GM18508 (cell line): ENCODE measurements around the gene SYNE4.
"Not testable (repeated sequence)": the region's sequence is repeated elsewhere in the genome, so short reads cannot be mapped to it uniquely, and the experiment has no call there.

ENCODE experiments used
- ATAC-seq: cut with Tn5 transposase; IDR thresholded peaks from one replicate; pipeline ENCODE4 v1.9.1; 2021; ENCODE audit warnings: moderate number of reproducible peaks; ENCODE audit not compliant: insufficient read depth, unreplicated experiment

Gene SYNE4, protein sequence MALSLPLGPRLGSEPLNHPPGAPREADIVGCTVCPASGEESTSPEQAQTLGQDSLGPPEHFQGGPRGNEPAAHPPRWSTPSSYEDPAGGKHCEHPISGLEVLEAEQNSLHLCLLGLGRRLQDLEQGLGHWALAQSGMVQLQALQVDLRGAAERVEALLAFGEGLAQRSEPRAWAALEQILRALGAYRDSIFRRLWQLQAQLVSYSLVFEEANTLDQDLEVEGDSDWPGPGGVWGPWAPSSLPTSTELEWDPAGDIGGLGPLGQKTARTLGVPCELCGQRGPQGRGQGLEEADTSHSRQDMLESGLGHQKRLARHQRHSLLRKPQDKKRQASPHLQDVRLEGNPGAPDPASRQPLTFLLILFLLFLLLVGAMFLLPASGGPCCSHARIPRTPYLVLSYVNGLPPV

DNA sequence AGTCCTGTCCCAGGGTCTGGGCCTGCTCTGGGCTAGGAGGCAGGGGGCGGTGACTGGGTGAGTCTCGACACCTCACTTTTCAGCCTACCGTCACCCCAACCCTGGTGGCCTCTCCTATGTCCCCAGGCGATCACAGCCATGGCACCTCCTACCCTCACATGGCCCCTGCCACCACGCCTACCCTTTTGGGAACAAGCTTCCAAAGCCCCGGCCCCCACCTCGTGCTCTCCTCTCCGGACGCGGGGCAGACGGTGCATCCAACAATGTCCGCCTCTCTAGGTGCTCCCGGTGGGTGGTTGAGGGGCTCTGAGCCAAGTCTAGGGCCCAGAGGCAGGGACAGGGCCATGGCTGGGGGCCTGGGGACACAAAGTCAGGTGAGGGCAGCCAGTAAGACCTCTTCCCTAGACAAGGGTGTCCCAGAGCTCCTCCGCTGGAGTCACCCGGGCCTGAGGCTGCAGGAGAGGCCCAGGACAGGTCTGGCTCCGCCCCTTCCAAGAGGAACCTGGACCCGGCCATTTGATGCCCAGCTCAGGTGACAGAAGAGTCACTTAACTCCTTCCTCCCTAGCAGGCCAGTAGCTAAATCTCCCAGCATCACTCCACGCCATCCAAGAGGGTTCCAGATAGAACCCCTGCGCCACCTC is at the start of gene SYNE4:
Gene SYNE4 (minus strand): TSS at position 478 of the 643 bp plus-strand sequence. CDS start 132 bp downstream, at position 346.
- ATAC-seq: no peak

DNA sequence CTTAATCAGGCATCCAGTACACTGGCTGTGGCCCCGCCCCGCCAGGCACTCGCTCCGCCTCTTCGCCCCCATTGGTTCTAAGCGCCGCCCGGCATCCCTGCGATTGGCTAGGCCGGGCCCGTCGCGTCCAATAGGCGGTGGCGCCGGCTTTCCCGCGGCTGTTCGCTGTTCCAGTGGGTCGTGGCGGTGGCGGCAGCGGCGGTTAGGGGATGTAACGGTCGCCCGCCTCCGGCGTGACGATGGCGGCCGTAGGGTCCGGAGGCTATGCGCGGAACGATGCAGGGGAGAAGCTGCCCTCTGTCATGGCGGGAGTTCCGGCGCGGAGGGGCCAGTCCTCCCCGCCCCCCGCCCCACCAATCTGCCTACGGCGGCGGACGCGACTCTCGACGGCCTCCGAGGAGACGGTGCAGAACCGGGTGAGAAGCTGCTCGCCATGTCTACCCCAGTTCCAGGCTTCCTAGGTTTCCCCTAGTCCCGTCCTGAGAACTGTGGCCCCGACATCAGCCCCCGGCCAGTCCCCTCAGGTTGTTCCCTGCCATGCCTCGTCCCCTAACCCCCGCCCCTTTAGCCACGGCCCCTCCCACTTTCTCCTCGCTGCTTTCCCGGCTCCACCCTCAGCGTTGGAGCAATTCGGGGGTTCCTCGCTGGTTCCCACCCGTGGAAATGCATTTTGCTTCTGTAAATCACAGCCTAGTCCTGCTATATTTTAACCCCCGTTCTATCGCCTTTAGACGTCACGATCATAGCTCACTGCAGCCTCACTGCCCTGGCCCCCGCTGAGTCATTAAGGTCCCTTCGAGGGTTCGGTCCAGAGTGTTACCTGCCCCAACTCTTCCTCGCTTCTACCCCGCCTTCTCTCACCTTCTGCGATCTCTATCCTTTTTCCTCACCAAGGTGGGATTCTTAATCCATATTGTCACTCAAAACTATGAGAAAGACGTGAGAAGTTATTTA is 46.4 kb upstream of the SYNE4 start, which contains the start of gene WDR62:
Gene WDR62 (plus strand): TSS at position 165 of the 954 bp plus-strand sequence. CDS start 75 bp downstream, at position 240.
- peak; percentile 41 for ATAC-seq

- ATAC-seq: peak; percentile 57
These were observed 45.6 kb upstream of the SYNE4 start, which contains the start of gene THAP8 for GRCh38 chr19:36054119-36054732. Gene THAP8 (minus strand): TSS chr19:36054285. CDS start chr19:36054217, 68 bp downstream.

GRCh38 chr19:36051637-36052036 is 43.0 kb upstream of the SYNE4 start:
- ATAC-seq: no peak

DNA sequence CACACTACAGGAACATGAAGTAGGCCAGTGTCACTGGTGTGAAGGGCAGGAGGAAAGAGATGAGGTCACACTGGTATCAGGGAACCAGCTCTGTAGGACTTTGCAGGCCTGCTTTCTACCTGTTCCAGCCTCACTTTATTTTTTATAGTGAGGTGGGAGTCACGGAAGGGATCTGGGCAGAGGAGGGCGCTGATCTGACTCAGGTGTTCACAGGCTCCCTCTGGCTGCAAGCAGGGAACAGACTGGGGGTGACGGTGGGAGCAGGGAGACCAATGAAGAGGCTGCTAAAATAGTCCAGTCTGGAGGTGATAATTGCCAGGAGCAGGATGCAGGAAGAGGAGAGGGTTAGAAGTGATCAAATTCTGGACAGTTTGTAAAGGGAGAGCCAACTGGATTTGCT is 42.6 kb upstream of the SYNE4 start:
- ATAC-seq: no peak

DNA sequence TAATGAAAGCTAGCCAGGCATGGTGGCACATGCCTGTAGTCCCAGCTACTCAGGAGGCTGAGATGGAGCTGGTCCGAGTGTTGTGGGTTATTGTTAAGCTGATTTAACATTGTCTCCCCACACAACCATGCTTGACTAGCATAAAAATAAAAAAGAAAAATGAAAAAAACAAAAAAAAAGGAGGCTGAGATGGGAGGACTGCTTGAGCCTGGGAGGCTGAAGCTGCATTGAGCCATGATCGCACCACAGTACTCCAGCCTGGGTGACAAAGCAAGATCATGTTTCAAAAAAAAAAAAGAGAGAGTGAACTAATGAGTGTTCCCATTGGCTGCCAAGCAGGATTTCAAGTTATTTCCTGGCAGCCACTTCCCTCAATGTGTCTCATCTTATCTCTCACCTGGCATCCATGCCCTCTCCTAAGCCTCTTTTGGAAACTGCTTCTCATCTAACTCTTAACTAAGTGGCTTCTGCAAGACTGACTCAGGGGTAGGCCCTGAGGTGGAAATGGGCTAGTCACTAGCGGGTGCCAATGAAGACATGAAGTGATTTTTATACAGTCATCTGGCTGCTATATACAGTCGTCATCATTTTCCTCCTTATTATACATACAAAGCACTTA is 40.6 kb upstream of the SYNE4 start:
- no peak for ATAC-seq

DNA sequence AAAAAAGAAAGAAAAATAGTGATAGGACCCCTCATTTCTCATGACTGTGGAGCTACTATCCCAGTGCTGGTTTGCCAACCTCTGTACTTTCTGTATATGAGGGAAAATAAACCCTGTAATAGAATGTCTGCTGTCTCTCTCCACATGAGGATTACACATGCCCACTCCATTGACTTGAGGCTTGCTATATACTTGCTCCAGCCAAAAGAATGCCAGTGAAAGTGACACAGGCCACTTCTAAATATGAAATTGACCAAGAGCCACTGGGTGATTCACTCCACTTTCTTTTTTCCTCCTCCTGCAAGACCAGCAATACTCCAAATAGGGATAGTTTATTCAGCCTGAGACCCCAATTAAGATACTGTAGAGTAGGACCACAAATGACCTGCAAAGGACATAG is 39.2 kb upstream of the SYNE4 start:
- ATAC-seq: no peak

DNA sequence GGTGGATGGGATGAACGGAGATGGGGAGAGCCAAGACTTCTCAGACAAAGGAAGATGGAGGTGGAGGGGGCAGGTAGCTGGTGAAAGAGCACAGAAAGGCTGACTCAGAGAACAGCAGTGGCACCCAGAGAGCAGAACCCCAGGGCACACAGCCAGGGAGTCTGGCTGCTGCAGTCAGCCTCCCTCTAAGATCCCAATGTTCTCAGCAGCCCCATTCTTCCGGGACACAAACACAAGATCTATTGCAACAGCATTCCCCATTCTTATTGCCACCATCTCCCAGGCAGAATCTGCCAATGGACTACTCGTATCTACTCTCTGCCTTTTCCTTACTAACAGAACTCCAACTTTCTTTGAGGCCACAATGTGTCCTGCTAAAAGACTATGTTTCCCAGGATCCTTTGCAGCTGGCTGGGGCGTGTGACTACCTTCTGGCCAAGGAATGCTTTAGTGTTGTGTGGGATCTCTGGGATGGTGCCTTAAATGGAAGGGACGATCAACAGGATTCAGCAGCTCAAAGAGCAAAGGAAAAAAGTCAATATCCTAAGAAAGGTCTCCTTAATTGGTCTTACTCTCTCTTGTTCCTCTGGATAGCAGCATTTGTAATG is 37.9 kb upstream of the SYNE4 start:
- ATAC-seq: no peak

GRCh38 chr19:36043952-36044351 is 35.3 kb upstream of the SYNE4 start:
- ATAC-seq: no peak

DNA sequence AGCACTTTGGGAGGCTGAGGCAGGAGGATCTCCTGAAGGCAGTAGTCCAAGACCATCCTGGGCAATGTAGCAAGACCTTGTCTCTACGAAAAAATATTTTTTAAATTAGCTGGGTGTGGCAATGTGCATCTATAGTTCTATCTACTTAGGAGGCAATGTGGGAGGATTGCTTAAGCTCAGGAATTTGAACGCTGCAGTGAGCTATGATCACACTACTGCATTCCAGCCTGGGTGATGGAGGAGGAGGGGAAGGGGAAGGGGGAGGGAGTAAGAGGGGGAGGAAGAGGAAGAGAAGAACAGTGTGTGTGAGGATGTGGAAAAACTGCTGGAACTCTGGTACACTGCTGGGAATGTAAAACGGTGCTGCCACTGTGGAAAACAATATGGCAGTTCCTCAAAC is 33.2 kb upstream of the SYNE4 start:
- no peak for ATAC-seq

- not testable (repeated sequence) for ATAC-seq
These were observed 32.5 kb upstream of the SYNE4 start for GRCh38 chr19:36041092-36041491.

GRCh38 chr19:36040495-36040894 is 31.9 kb upstream of the SYNE4 start:
- no peak for ATAC-seq

DNA sequence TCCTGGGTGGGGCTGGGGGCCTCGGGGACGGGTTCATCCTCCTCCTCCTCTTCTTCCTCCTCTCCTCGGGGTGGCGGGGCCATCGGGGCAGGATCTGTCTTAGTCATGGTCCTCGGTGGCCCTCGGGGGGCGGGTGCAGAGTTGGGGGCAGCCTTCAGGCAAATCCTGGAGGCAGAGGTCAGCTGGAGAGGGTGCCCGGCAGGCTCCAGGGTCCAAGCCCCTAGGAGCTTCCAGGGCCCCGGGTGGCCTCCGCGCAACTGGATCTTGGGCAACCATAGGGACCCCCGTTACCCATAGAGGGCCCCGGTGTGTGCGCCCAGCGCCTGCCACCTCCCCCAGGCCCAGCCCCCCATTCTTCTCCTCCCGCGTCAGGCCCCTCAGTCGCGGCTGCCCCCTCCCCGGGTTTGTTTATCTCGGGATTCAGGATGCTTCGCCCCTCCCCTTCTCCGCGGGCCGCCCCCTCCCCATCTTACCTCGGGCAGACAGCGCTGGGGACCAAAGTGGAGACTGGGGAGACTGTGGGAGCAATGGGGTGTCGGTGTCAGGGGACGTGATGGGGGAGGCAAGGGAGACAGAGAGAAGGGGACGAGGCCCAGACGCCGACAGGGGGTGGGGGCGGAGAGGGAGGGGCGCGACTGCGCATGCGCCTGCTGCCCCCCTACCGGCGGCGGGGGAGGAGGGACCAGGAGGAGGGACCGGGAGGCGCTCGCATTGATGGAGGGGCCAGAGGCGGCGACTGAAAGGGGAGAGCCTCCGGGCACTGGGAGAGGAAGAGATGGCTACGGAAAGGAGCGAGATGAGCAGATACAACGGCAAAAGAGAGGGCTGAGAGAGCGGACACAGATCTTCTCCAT is 23.9 kb upstream of the SYNE4 start, which contains the start of gene CLIP3:
Gene CLIP3 (minus strand): TSS at position 623 of the 854 bp plus-strand sequence. CDS start 516 bp downstream, at position 107.
- no peak for ATAC-seq

DNA sequence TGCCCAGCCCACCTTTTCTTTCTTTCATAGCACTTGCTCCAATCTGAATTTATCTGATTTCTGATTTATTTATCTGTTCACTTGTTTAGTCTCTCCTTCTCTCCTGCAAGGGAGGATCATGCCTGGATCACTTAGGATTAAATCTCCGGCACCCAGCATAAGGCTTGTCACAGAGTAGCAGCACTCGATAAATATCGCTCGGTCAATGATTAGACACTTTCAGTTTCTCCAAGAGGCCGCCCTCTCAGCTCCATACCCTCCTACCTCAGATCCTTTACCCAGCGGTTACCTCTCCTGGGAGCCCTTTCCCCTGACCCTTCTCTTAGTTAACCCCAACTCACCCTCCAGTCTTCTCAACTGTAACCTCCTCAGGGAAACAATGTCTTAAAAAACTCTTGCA is 22.7 kb upstream of the SYNE4 start:
- no peak for ATAC-seq

DNA sequence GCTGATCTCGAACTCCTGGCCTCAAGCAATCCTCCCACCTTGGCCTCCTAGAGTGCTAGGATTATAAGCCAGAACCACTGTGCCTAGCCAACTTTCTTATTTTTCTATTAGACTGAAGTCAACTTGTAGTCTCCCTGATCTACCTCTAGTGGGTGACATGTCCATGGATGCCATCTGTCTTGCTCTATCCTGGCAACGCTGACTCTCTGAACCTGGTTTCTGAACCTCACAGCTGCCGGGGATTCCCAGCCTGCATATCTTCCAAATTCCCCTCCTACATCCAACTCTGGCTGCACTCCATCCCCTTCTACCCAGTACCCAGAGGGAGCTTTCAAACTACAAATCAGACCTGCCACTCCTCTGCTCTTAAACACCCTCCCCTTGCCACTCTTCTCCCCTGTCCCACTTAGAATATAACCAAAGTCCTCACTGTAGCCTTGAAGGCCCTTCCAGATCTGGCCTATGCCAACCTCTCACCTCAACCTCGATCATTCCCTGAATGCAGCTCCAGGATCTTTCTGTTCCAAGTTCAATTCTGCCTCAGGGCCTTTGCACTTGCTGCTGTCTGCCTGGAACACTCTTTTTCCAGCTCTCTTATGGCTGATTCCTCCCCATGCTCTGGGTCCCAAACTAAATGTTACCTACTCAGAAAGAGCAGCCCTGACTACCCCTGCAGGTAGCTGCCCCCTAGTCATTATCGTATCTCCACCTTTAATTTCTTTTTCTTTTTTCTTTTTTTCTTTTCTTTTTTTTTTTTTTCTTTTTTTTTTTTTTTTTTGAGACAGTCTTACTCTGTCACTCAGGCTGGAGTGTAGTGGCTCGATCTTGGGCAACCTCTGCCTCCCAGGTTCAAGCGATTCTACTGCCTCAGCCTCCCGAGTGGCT is 21.9 kb upstream of the SYNE4 start:
- ATAC-seq: no peak

DNA sequence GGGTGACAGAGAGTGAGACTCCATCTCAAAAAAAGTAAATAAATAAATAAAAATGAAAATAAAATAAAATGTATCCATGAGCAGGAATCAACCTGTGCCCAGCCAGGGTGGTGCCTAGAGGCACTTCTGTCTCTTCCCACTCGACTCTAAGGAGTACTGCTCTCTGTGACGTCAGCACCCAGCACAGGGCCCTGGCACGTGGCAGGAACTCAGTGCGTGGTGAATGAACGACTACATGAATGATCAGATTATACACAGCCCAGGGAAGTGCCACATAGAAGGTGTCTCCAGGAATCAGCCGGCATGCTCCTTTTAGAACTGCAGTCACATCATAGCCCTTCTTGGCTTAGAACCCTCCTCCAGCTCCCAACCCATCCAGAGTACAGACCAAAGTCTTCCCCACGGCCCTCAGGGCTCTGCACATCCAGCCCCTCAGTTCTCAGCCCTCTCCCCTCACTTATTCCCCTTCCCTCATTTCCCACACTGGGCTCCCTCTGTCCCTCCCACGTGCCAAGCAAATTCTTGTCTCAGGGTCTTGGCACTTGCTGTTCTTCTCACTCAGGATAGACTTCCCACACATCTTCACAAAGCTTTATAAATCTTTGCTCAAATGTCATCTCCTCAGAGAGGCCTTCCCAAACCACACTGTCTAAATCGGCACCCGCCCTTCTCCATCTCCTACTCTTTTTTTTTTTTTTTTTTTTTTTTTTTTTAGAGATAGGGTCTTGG is 19.9 kb upstream of the SYNE4 start:
- no peak for ATAC-seq

DNA sequence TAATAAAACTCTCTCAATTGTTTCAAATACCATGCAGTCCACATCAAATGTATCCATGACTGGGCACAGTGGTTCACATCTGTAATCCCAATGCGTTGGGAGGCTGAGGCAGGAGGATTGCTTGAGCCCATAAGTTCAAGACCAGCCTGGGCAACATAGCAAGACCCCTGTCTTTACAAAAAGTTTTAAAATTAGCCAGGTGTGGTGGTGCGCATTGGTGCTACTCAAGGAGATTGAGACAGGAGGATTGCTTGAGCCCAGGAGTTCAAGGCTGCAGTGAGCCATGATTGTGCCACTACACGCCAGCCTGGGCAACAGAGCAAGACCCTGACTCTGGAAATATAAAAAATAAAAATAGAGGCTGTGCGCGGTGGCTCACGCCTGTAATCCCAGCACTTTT is 19.1 kb upstream of the SYNE4 start:
- no peak for ATAC-seq
